NT2/D1 (cell line): ENCODE measurements around the gene ALAD.

Experiments used
- SUZ12 ChIP-seq: IDR thresholded peaks from 2 replicates; pipeline ENCODE4 v1.6.1; 2011; ENCODE audit not compliant: insufficient read length, insufficient read depth; ENCODE audit errors: extremely low read depth
- YY1 ChIP-seq: IDR thresholded peaks from 2 replicates; pipeline ENCODE4 v1.6.1; 2011; ENCODE audit not compliant: insufficient read length, insufficient read depth
- ZNF274 ChIP-seq: IDR thresholded peaks from 2 replicates; pipeline ENCODE4 v1.6.1; 2011; ENCODE audit warnings: mild to moderate bottlenecking, low read depth, low read length

DNA sequence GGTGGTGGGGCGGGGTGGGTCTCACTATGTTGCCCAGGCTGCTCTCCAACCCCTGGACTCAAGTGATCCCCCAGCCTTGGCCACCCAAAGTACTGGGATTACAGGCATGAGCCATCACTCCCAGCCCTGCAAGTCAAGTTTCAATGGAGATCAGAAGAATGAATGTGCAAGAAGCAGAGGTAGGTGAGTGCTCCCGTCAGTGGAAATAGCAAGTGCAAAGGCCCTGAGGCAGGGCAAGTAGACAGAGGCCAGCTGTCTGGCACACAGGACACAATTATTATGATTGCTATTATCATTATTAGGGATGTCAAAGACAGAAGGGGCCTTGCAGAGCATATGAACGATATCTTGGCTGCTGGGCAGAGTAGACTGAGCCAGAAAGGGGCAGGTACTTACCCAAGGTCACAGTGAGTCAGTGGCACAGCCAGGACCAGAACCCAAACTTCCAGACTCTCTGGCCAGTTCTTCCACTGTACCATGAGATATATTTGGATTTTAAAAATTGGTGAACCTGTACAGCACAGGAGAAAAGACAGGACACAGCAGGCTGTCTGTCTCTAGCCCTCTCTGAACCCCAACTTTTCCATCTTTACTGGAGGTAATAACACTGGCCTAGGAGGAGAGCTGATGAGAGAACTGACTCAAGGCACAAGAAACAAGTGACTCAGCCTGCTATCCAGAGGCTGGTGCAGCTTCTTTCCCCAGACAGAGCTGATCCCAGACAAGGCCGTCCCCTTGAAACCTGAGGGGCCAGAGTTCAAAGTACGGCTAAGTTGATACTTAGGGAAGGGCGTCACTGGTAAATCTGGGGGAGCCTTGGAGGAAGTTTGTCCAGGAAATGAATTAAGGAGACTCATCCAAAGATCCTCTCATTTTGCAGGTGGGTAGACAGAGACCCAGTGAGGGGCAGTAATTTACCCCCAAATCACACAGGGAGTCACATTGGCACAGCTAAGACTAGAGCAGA is 25.7 kb downstream of the ALAD start:
- no peak for TF ChIP-seq YY1
- TF ChIP-seq SUZ12 = no peak
- TF ChIP-seq ZNF274 = no peak
